Gastrocnemius medialis (tissue), 4 donors: Measurements from ENCODE around the gene DRD1. TPM values are rescaled to one million over a fixed set of nuclear protein-coding genes. Genes with fewer than 3 reads are reported as not detected.

Source experiments
- ATAC-seq, 2 donors: fragments of 150-250 bp; one replicate each; pipeline ENCODE4 v1.9.1; 2016
- DNase-seq, 2 donors: peaks; one replicate each; pipeline ENCODE4 v3.0.0-alpha.2; 2019
- H3K27ac ChIP-seq, 4 donors: fragments of 200-600 bp; sonication (generic); 1 replicate in 1 of 4; 2 replicates in 3 of 4; pipeline ENCODE4 v1.5.1; 2016 to 2018; ENCODE audit warnings: mild to moderate bottlenecking in 2 of 4, moderate library complexity in 1 of 4
- H3K27me3 ChIP-seq, 3 donors: fragments of 200-600 bp; sonication (generic) in 2 of 3; 1 replicate in 1 of 3; 2 replicates in 2 of 3; pipeline versions ENCODE4 v1.5.1 to v1.6.0; 2016 to 2019; ENCODE audit warnings: mild to moderate bottlenecking in 1 of 3, moderate library complexity in 1 of 3
- H3K36me3 ChIP-seq, 2 donors: fragments of 200-600 bp; sonication (generic) in 1 of 2; one replicate each; pipeline ENCODE4 v1.5.1; 2017 to 2018
- H3K4me1 ChIP-seq, 2 donors: fragments of 200-600 bp; sonication (generic) in 1 of 2; one replicate each; pipeline ENCODE4 v1.5.1; 2016 to 2017; ENCODE audit warnings: mild to moderate bottlenecking in 2 of 2
- H3K4me3 ChIP-seq, 4 donors: fragments of 200-600 bp; sonication (generic) in 3 of 4; 1 replicate in 1 of 4; 2 replicates in 3 of 4; pipeline ENCODE4 v1.5.1; 2016 to 2019; ENCODE audit warnings: mild to moderate bottlenecking in 2 of 4
- H3K9me3 ChIP-seq, 3 donors: fragments of 200-600 bp; sonication (generic) in 2 of 3; 1 replicate in 1 of 3; 2 replicates in 2 of 3; pipeline ENCODE4 v1.5.1; 2016 to 2019
- CTCF ChIP-seq, 5 experiments: fragments of 450-650 bp in 3 of 5; fragments of 200-600 bp in 2 of 5; sonication (generic) in 2 of 5; IDR thresholded peaks in 4 of 5; conservative IDR thresholded peaks in 1 of 5; 1 replicate in 4 of 5; 2 replicates in 1 of 5; pipeline ENCODE4 v1.5.1; 2016 to 2019; ENCODE audit warnings: antibody characterized with exemption in 5 of 5, mild to moderate bottlenecking in 3 of 5, moderate library complexity in 3 of 5
- POLR2A ChIP-seq, 2 donors: fragments of 450-650 bp; IDR thresholded peaks; one replicate each; pipeline ENCODE4 v1.6.1; 2017; ENCODE audit warnings: antibody characterized with exemption in 2 of 2, mild to moderate bottlenecking in 2 of 2, moderate library complexity in 2 of 2
- in situ Hi-C, 4 donors: fragments of 200-750 bp; cut with MboI; loops; one replicate each; pipeline versions ENCODE4 v1.15.0 to v1.8.0; 2017; ENCODE audit warnings: low sequenced_read_pairs in 4 of 4
- intact Hi-C: fragments of 100-400 bp; cut with DNase I; formaldehyde crosslinking; loops from one replicate; pipeline ENCODE4 v1.15.1; 2023; ENCODE audit warnings: low total_unique reads
- total RNA-seq, 4 donors: library from RNA; depleted of rRNA; stranded (reverse); fragments of >200 nt; gene quantifications; one replicate each; pipeline versions ENCODE4 v1.1.0 to v1.2.3, GENCODE V29; 2016

The DRD1 gene
- total RNA-seq, 4 donors from 2014 or later = not detected

- no peak for TF ChIP-seq CTCF (IDR thresholded peaks at IDR 0.05 in 4 of 5, conservative IDR thresholded peaks at IDR 0.05 in 1 of 5)
- no peak for TF ChIP-seq POLR2A (IDR thresholded peaks at IDR 0.05)
- Histone ChIP-seq H3K4me3 (no peak overlapping the region), H3K27me3 (no peaks in the 10 kb centered on the region), H3K4me1 (no peaks in the 10 kb centered on the region), H3K9me3 (no peaks in the 10 kb centered on the region), H3K27ac (no peak overlapping the region), H3K36me3 (peaks cover 0 to 6% of the 10 kb centered on the region in 2 donors)
- DNase-seq = no peak
- intact Hi-C loops (no loop called here), in situ Hi-C loops (no loop called here)
- ATAC-seq = no peak
Observed at GRCh38 chr5:175489693-175490443, 45.9 kb upstream of the DRD1 start.

DNA sequence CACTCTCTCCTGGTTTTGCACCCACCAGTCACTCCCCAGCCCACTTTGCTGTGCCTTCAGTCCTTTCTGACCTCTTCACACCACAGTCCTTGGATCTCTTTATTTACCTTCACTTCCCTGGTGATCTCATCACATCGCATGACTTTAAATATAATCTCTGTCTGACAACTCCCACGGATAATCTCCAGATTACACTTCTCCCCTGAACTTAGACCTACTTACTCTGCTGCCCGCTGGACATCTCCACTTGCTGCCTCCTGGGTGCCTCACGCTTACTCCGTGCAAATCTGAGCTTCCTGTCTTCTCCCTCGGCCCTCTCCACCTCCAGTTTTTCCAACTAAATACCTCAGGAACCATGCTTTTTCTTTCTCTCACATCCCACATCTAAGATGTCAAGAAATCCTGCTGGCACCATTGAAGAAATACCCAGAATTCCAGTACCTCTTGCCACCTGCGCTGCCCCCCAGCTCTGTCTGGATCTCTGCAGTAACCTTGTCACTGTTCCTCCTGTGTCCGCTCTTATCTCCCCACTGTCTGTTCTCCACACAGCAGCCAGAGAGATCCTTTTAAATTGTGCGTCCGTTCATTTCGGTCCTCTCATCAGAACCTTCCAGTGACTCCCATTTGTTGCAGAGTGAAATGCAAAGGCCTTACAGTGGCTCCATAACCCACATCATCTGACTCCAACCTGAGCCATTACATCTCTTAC, 43.7 kb upstream of the DRD1 start:
- Histone ChIP-seq H3K4me1 (no peaks in the 10 kb centered on the region), H3K27me3 (no peaks in the 10 kb centered on the region), H3K27ac (no peak overlapping the region), H3K36me3 (peaks cover 0 to 5% of the 10 kb centered on the region in 2 donors), H3K4me3 (no peak overlapping the region), H3K9me3 (no peaks in the 10 kb centered on the region)
- intact Hi-C loops = no loop called here
- DNase-seq = no peak
- TF ChIP-seq POLR2A (IDR thresholded peaks at IDR 0.05) = no peak
- no peak for TF ChIP-seq CTCF (IDR thresholded peaks at IDR 0.05 in 4 of 5, conservative IDR thresholded peaks at IDR 0.05 in 1 of 5)
- no peak for ATAC-seq
- in situ Hi-C loops = no loop called here

DNA sequence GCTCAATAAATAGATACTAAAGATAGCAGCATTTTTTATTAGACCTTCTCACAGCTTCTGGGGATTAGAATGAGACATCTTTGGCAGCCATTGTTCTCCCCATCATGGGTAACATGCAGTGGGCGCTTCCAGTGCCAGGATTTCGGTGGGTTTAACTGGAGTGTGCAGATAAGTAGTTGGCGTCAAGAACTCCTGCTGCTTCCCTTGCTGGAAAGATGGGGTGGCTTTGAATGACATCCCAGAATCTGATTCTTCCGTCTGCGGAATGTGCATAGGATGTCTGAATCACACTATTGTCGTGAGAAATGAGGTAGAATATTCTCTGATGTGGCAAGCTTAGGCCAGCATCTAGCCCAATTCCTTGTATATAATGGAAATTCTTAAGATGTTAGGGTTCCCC, 41.6 kb upstream of the DRD1 start:
- no peak for TF ChIP-seq CTCF (IDR thresholded peaks at IDR 0.05 in 4 of 5, conservative IDR thresholded peaks at IDR 0.05 in 1 of 5)
- TF ChIP-seq POLR2A (IDR thresholded peaks at IDR 0.05) = no peak
- intact Hi-C loops = no loop called here

GRCh38 chr5:175484829-175485228, 40.8 kb upstream of the DRD1 start:
- Histone ChIP-seq H3K27me3 (no peaks in the 10 kb centered on the region), H3K27ac (no peak overlapping the region), H3K9me3 (no peaks in the 10 kb centered on the region), H3K4me1 (peaks cover under 1 to 4% of the 10 kb centered on the region in 2 donors), H3K36me3 (no peaks in the 10 kb centered on the region), H3K4me3 (no peak overlapping the region)
- ATAC-seq (no peak), DNase-seq (no peak)
- TF ChIP-seq CTCF (IDR thresholded peaks at IDR 0.05 in 4 of 5, conservative IDR thresholded peaks at IDR 0.05 in 1 of 5) = no peak
- TF ChIP-seq POLR2A (IDR thresholded peaks at IDR 0.05) = no peak
- intact Hi-C loops = no loop called here
- in situ Hi-C loops = no loop called here

More for the DNA sequence above, 41.6 kb upstream of the DRD1 start:
- no peaks in the 10 kb centered on the region for H3K9me3 ChIP-seq
- no peaks in the 10 kb centered on the region for H3K27me3 ChIP-seq
- DNase-seq (no peak), ATAC-seq (no peak)
- in situ Hi-C loops = no loop called here
- H3K4me3 ChIP-seq = no peak overlapping the region
- no peak overlapping the region for H3K27ac ChIP-seq
- no peaks in the 10 kb centered on the region for H3K36me3 ChIP-seq
- peaks cover 0 to 3% of the 10 kb centered on the region in 2 donors for H3K4me1 ChIP-seq
